Measurements from ENCODE around the gene CERS6.

DNA sequence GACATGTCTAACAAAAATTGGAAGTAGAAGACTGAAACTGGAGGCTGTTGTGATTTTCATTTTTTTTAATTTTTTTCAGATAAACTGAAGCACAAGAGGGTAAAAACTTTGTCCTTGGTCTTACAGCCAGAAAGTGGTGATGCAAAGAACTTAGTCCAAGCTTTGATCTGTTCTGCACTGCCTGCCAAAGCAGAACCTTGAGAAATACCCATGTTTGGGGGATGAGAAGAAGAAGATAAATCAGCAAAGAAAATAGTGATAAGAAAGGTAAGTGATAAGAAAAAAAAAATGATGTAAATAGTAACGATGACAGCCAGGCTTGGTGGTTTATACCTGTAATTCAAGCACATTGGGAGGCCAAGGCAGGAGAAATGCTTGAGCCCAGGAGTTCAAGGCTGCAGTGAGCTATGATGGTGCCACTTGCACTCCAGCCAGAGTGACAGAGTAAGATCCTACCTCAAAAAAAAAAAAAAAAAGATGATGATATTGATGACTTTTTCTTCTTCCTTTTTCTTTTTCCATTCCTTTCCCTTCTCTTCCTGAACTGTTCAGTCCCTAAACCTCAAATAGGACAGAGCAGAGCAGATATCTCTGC lies 331.8 kb downstream of the CERS6 start:
- no peak for TF ChIP-seq EZH2 (IDR thresholded peaks at IDR 0.05; ENCODE audit: insufficient read depth, poor library complexity, severe bottlenecking)
- no peak for TF ChIP-seq EZH2phosphoT487 (IDR thresholded peaks at IDR 0.05; ENCODE audit: insufficient read depth, low read depth)
